Activated CD8-positive, alpha-beta T cell treated with anti-CD3 and anti-CD28 coated beads, Interleukin-2, amount 10 ng/mL, durations not matched to agents 7 days and 5 days (primary cell): Measurements from ENCODE around the gene NUBP2. TPM values are rescaled to one million over a fixed set of nuclear protein-coding genes. Genes with fewer than 3 reads are reported as not detected.

Experiments
- ATAC-seq: fragments of 150-1000 bp; cut with Tn5 transposase; one replicate; pipeline ENCODE4 v1.10.0; 2021; ENCODE audit warnings: moderate library complexity
- CTCF ChIA-PET: fragments of 350-600 bp; sonication (Branson Sonifier 250); formaldehyde crosslinking; loops from one replicate; lab custom pipeline; 2021; ENCODE audit warnings: antibody characterized with exemption; lab: Charles Lee
- POLR2A ChIA-PET: fragments of 350-600 bp; sonication (Branson Sonifier 250); formaldehyde crosslinking; loops from one replicate; lab custom pipeline; 2021; ENCODE audit warnings: antibody characterized with exemption; lab: Charles Lee
- DNase-seq: peaks from one replicate; pipeline ENCODE4 v3.0.0-alpha.2; 2020
- H3K27ac Mint-ChIP-seq: one replicate; pipeline ENCODE4 v1.8.0; 2021; ENCODE audit warnings: mild to moderate bottlenecking, mixed read lengths
- H3K27me3 Mint-ChIP-seq: one replicate; pipeline ENCODE4 v1.8.0; 2021; ENCODE audit warnings: low read depth, mixed read lengths
- H3K36me3 Mint-ChIP-seq: one replicate; pipeline ENCODE4 v1.8.0; 2021; ENCODE audit warnings: low read depth, mixed read lengths
- H3K4me1 Mint-ChIP-seq: one replicate; pipeline ENCODE4 v1.8.0; 2021; ENCODE audit warnings: low read depth, mixed read lengths
- H3K4me3 Mint-ChIP-seq: one replicate; pipeline ENCODE4 v1.8.0; 2021; ENCODE audit warnings: mild to moderate bottlenecking, mixed read lengths
- H3K9me3 Mint-ChIP-seq: one replicate; pipeline ENCODE4 v1.8.0; 2022; ENCODE audit warnings: mixed read lengths; ENCODE audit not compliant: insufficient read depth
- total RNA-seq, 2 experiments: library from RNA; stranded (reverse); gene quantifications; one replicate each; pipeline ENCODE4 v1.2.3, GENCODE V29; 2021

Gene NUBP2
- total RNA-seq, 2 experiments from 2014 or later = 58.5 to 61.8 TPM

- no peaks in the 10 kb centered on the region for H3K9me3 Mint-ChIP-seq
- ATAC-seq = no peak
These were observed 21.0 kb upstream of the NUBP2 start for GRCh38 chr16:1761751-1762150.

GRCh38 chr16:1762196-1762878 is 20.4 kb upstream of the NUBP2 start:
- Mint-ChIP-seq H3K36me3 (peaks cover 15% of the 10 kb centered on the region), H3K9me3 (no peaks in the 10 kb centered on the region), H3K4me3 (no peak overlapping the region), H3K4me1 (peaks cover 14% of the 10 kb centered on the region), H3K27ac (no peak overlapping the region), H3K27me3 (no peaks in the 10 kb centered on the region)
- ATAC-seq (no peak), DNase-seq (no peak)
- CTCF ChIA-PET = no interaction called here
- POLR2A ChIA-PET = no interaction called here

More at GRCh38 chr16:1761751-1762150, 21.0 kb upstream of the NUBP2 start:
- ChIA-PET CTCF (no interaction called here), POLR2A (no interaction called here)
- H3K4me1 Mint-ChIP-seq = peaks cover 20% of the 10 kb centered on the region
- H3K4me3 Mint-ChIP-seq = no peak overlapping the region
- DNase-seq = no peak
- no peak overlapping the region for H3K27ac Mint-ChIP-seq
- H3K36me3 Mint-ChIP-seq = peaks cover 16% of the 10 kb centered on the region
- H3K27me3 Mint-ChIP-seq = no peaks in the 10 kb centered on the region

GRCh38 chr16:1762879-1763520 is 19.8 kb upstream of the NUBP2 start:
- Mint-ChIP-seq H3K4me3 (no peak overlapping the region), H3K27ac (no peak overlapping the region), H3K4me1 (peaks cover 7% of the 10 kb centered on the region), H3K27me3 (no peaks in the 10 kb centered on the region), H3K36me3 (peaks cover 14% of the 10 kb centered on the region), H3K9me3 (no peaks in the 10 kb centered on the region)
- DNase-seq (no peak), ATAC-seq (no peak)
- POLR2A ChIA-PET = no interaction called here
- CTCF ChIA-PET = no interaction called here

- CTCF ChIA-PET = no interaction called here
- no peak overlapping the region for H3K4me3 Mint-ChIP-seq
- ATAC-seq = no peak
- H3K4me1 Mint-ChIP-seq = peaks cover 3% of the 10 kb centered on the region
- POLR2A ChIA-PET = no interaction called here
- no peaks in the 10 kb centered on the region for H3K27me3 Mint-ChIP-seq
- DNase-seq = no peak
- no peaks in the 10 kb centered on the region for H3K9me3 Mint-ChIP-seq
- peaks cover 15% of the 10 kb centered on the region for H3K36me3 Mint-ChIP-seq
- no peak overlapping the region for H3K27ac Mint-ChIP-seq
These were observed 18.9 kb upstream of the NUBP2 start for GRCh38 chr16:1763521-1764511.

GRCh38 chr16:1764971-1765370 is 17.8 kb upstream of the NUBP2 start:
- POLR2A ChIA-PET = no interaction called here
- H3K4me1 Mint-ChIP-seq = peaks cover 2% of the 10 kb centered on the region
- CTCF ChIA-PET = no interaction called here
- H3K27me3 Mint-ChIP-seq = no peaks in the 10 kb centered on the region
- peaks cover 17% of the 10 kb centered on the region for H3K36me3 Mint-ChIP-seq
- ATAC-seq (no peak), DNase-seq (no peak)
- no peak overlapping the region for H3K4me3 Mint-ChIP-seq
- H3K27ac Mint-ChIP-seq = no peak overlapping the region
- H3K9me3 Mint-ChIP-seq = no peaks in the 10 kb centered on the region

- POLR2A ChIA-PET = no interaction called here
- H3K9me3 Mint-ChIP-seq = no peaks in the 10 kb centered on the region
- no peak for DNase-seq
- ATAC-seq = no peak
- CTCF ChIA-PET = interaction anchor here (1.2 kb wide), 1 partner anchor 60 kb away, joined by 3 read pairs; the partner anchor contains the start of gene MAPK8IP3
- H3K36me3 Mint-ChIP-seq = peaks cover 22% of the 10 kb centered on the region
- peaks cover 9% of the 10 kb centered on the region for H3K4me1 Mint-ChIP-seq
- no peaks in the 10 kb centered on the region for H3K27me3 Mint-ChIP-seq
- H3K4me3 Mint-ChIP-seq = no peak overlapping the region
- no peak overlapping the region for H3K27ac Mint-ChIP-seq
These were observed 16.9 kb upstream of the NUBP2 start for GRCh38 chr16:1765826-1766225.

GRCh38 chr16:1766231-1766630 is 16.5 kb upstream of the NUBP2 start:
- H3K9me3 Mint-ChIP-seq = no peaks in the 10 kb centered on the region
- no peak overlapping the region for H3K27ac Mint-ChIP-seq
- H3K4me3 Mint-ChIP-seq = no peak overlapping the region
- CTCF ChIA-PET = interaction anchor here (1.2 kb wide), 1 partner anchor 60 kb away, joined by 3 read pairs; the partner anchor contains the start of gene MAPK8IP3
- H3K4me1 Mint-ChIP-seq = peaks cover 9% of the 10 kb centered on the region
- peaks cover 19% of the 10 kb centered on the region for H3K36me3 Mint-ChIP-seq
- DNase-seq (no peak), ATAC-seq (no peak)
- POLR2A ChIA-PET = no interaction called here
- H3K27me3 Mint-ChIP-seq = no peaks in the 10 kb centered on the region

- ATAC-seq (no peak), DNase-seq (no peak)
- no peaks in the 10 kb centered on the region for H3K9me3 Mint-ChIP-seq
- H3K27me3 Mint-ChIP-seq = no peaks in the 10 kb centered on the region
- ChIA-PET CTCF (no interaction called here), POLR2A (no interaction called here)
- no peak overlapping the region for H3K4me3 Mint-ChIP-seq
- H3K36me3 Mint-ChIP-seq = peaks cover 18% of the 10 kb centered on the region
- H3K4me1 Mint-ChIP-seq = peaks cover 9% of the 10 kb centered on the region
- no peak overlapping the region for H3K27ac Mint-ChIP-seq
These were observed 16.1 kb upstream of the NUBP2 start for GRCh38 chr16:1766701-1767100.

- H3K4me3 Mint-ChIP-seq = no peak overlapping the region
- peaks cover 21% of the 10 kb centered on the region for H3K36me3 Mint-ChIP-seq
- DNase-seq (no peak), ATAC-seq (no peak)
- no peak overlapping the region for H3K27ac Mint-ChIP-seq
- no peaks in the 10 kb centered on the region for H3K9me3 Mint-ChIP-seq
- H3K27me3 Mint-ChIP-seq = no peaks in the 10 kb centered on the region
- peaks cover 11% of the 10 kb centered on the region for H3K4me1 Mint-ChIP-seq
- ChIA-PET POLR2A (interaction anchor here (0.6 kb wide), 1 partner anchor 17 kb away, joined by 3 read pairs; no protein-coding TSS in a partner anchor), CTCF (no interaction called here)
These were observed 15.4 kb upstream of the NUBP2 start for GRCh38 chr16:1767116-1767994.

- ATAC-seq = no peak
- Mint-ChIP-seq H3K4me3 (no peak overlapping the region), H3K27ac (no peak overlapping the region), H3K36me3 (peaks cover 23% of the 10 kb centered on the region), H3K4me1 (peaks cover 11% of the 10 kb centered on the region), H3K27me3 (no peaks in the 10 kb centered on the region), H3K9me3 (no peaks in the 10 kb centered on the region)
- ChIA-PET POLR2A (no interaction called here), CTCF (no interaction called here)
- no peak for DNase-seq
These were observed 14.5 kb upstream of the NUBP2 start for GRCh38 chr16:1768061-1768766.
